ENCODE results near the gene FAM174C.
A peak's percentile ranks its signal among the peaks of the same experiment; 100 is the strongest.
"Not testable (repeated sequence)": the region's sequence is repeated elsewhere in the genome, so short reads cannot be mapped to it uniquely, and the experiment has no call there.

Gene FAM174C

GRCh38 chr19:1307755-1308303, 32.5 kb downstream of the FAM174C start:
- DNase-seq: no peak

GRCh38 chr19:1308718-1309117, 33.4 kb downstream of the FAM174C start:
- no peak for DNase-seq

DNA sequence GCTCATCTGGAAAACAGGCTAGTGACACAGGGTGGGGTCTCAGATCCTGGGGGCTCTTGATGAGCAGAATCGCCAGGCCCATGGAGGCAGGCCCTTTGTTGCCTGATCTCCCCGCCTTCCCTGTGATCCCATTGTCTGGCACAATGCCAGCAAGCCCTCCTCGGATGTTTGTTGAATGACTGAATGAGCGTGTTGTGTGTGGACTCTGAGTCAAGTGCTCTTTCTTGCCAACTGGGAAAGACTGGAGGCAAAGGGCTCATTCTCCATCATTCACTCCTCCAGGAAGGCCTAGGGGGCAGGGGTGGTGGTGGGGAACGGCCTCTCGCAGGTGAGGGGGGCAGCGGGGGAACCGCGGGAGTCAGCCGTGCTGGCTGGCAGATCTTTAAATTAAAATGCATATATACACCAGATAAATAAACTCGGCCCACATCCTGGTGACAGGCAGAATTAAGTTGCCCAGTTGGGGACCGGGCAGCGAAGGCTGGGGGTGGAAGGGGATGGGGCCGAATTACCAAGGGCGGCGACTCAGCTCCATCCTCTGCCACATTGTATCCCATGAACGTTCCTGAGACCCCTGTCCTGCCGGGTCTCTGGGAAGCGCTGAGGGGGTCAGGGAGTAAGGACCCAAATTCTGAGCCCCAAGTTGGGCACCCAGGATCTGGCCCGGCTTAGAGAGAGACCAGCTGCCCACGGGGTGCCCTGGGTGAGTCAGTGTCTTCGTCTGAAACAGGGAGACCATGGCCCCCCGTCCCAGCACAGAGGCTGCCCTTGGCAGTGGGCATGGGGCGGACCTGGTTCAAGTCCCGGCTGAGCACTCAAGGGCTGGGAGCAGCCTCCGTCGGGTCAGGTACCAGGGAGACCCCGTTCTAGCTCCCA, 34.9 kb downstream of the FAM174C start:
- no peak for DNase-seq

- no peak for DNase-seq
These were observed 35.5 kb downstream of the FAM174C start for GRCh38 chr19:1310853-1311180.

- no peak for DNase-seq
These were observed 36.3 kb downstream of the FAM174C start for GRCh38 chr19:1311543-1312091.

DNA sequence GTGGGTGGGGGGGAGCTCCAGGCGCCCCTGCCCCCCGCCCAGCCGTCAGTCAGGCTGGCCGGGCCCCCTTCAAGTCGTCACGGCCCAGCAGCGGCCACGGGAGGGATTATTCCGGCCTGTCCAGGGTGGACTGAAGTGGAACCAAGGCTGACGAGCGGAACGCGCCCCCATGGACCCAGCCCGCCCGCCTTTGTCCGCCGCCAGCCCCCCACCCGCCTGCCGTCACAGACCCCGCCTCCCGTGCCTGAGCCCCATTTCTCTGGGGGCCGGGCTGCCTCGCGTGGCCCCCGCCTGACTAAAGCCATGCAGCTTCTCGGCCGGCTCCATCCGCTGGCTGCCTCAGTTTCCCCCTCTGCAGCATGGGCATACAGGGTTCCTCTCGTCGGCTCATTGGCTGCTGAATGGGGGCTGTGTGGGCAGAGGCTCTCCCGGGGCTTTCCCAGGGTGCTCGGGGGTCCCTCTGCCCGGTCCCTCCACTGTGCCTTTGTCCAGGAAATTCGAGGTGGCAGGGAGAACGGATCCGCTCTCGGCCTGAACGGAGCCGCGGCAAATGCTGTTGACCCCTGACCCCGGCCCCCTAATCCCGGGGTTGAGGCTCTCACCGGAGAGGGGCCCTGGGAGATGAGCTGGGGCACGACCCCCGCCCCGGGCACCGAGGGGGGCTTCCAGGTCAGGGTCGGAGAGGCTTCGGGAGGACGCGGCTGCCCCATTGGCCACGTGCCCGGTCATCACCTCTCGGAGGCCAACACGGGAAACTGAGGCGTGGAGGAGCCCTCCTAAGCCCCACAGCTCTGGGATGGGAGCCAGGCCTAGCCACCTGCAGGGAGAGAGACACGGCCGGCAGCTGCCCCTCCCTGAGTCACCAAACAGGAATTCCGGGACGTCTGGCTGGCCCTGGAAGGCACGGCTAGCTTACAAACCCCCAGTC, 37.7 kb downstream of the FAM174C start:
- no peak for DNase-seq

GRCh38 chr19:1313695-1314613, 38.6 kb downstream of the FAM174C start:
- DNase-seq: no peak

- DNase-seq: peak; percentile 35
These were observed 40.3 kb downstream of the FAM174C start for GRCh38 chr19:1315470-1316166.

- DNase-seq: no peak
These were observed 41.1 kb downstream of the FAM174C start for GRCh38 chr19:1316466-1316865.

GRCh38 chr19:1317274-1318003, 42.1 kb downstream of the FAM174C start:
- DNase-seq: no peak

DNA sequence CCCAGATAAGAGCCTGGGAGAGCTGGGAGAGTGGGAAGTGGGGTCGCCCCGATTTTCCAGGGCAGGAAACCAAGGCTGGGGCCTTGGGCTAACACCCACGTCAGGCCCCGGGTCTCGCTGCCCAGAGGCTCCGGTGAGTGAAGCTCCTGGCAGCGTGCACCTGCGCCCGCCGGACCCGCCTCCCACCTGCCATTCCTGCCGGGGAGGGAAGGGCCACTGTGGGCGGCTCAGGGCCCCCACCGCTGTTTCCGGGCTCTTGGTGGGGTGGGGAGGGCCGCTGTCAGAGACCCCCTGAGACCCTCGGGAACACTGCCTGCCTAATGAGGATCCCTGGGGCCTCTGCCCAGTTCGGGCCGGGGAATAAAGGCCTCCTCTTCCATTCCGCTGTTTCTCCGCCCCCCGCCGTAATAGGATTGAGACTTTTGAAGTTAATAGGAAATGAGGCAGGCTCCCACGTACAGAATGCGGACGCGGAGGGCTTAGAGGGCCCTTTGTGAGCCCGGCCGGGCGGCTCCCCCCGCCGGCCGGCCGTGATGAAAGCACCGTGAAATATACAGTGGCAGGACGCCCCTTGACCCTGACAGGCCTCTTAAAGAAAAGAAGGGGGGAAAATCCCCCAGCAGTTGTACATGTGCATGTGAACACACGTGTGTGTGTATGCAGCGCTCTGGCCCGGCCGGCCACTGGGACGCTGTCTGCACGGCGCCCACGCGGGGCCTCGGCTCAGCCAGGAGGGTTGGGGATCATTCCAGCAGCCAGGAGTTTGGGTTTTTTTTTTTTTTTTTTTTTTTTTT, 43.5 kb downstream of the FAM174C start:
- no peak for DNase-seq

DNA sequence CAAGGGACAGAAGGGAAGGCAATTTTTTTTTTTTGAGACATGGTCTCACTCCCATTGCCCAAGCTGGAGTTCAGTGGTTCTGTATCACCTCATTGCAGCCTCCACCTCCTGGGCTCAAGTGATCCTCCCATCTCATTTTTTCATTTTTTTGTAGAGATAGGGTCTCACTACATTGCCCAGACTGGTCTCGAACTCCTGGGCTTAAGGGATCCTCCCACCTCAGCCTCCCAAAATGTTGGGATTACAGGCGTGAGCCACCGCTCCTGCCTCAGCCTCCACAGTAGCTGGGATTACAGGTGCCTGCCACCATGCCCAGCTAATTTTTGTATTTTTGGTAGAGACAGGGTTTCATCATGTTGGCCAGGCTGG, 44.9 kb downstream of the FAM174C start:
- not testable (repeated sequence) for DNase-seq

- no peak for DNase-seq
These were observed 46.2 kb downstream of the FAM174C start for GRCh38 chr19:1321539-1321938.

DNA sequence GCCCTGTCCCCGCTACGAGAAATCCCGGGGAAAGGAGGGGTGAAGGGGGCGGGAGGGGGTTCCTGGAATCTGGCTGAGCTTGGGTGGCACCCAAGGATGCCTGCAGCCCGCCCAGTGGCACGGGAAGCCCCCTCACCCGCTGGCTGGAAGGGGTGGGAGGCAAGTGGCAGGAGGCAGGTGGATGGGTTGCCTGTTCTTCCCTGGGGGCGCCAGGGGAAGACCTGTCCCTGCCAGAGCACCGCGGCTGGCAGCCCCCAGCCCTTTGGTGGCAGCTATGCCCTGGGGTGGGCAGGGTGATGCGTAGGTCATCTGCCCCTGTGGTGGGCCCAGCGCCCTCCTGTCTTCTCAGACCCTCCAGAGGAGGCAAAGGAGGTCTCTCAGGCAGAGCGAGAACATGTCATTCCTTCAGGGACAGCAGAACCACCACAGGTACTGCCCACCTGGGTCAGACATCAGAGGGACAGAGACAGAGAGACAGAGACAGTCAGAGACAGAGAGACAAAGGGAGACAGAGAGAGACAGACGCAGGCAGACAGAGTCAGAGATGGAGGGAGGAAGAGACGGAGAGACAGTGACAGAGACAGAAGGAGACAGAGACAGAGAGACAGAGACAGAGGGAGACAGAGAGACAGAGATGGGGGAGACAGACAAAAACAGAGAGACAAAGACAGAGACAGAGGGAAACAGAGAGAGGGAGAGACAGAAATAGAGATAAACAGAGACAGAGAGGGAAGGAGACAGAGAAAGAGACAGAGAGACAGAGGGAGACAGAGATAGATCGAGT, 47.1 kb downstream of the FAM174C start:
- DNase-seq: no peak

- no peak for DNase-seq
These were observed 49.0 kb downstream of the FAM174C start for GRCh38 chr19:1324249-1324805.

- DNase-seq: peak; percentile 49
These were observed 49.7 kb downstream of the FAM174C start for GRCh38 chr19:1324806-1325567.

DNA sequence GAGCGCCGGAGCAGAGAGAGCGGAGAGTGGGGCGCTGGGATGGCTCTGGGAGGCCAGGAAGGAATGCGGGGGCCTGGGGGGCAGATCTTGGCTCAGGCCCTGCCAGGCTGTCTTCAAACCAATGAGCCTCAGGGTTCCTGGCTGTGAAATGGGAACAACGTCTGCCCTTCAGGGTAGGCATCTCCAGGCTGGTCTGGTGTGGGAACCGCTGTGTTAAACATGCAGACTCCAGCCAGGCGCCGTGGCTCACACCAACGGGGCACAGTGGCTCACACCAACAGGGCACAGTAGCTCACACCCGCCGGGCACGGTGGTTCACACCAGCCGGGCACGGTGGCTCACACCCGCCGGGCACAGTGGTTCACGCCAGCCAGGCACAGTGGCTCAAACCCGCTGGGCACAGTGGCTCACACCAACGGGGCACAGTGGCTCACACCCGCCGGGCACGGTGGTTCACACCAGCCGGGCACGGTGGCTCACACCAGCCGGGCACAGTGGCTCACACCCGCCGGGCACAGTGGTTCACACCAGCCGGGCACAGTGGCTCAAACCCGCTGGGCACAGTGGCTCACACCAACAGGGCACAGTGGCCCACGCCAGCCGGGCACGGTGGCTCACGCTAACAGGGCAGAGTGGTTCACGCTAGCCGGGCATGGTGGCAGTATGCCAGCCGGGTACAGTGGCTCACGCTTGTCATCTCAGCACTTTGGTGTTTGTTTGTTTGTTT, 50.4 kb downstream of the FAM174C start:
- DNase-seq: no peak
